Hematopoietic multipotent progenitor cell treated with erythropoietin and hydrocortisone succinate and interleukin-3 and kit ligand, for 8 days (in vitro differentiated cells): Measurements from ENCODE around the gene NTN5.
"Not testable (repeated sequence)": the region's sequence is repeated elsewhere in the genome, so short reads cannot be mapped to it uniquely, and the experiment has no call there.

Experiments
- DNase-seq: peaks from one replicate; pipeline ENCODE4 v3.0.0-alpha.2; 2015

NTN5 gene

GRCh38 chr19:48696353-48697010 lies 23.7 kb upstream of the NTN5 start:
- no peak for DNase-seq

DNA sequence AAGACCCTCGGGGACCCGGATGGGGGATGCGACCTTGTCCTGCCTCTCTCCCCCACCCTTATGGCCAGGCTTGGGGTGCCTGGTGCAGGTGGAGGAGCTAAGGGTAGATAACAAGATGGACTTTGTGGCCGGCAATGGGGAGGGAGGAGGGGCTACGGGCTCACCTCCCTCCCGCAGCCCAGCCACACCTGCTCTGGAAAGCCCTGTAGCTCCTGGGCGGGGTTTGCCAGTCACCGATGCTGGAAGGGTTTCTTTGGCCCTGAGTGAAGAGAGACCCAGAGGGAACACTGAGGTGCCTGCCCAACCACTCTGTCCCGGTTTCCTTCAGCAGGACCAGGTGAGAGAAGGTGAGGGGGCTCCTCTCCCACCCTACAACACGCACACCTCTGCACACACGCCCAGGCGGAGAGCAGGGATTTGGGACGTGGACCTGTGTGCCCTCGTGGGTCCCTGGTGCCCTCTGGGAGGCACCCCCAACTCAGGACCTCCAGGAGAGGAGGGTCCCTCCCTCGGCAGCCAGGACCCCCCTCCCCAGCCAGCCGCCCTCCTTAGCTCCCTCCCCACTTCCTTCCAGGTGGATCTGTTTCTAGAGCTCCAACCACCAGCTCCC lies 23.0 kb upstream of the NTN5 start, which contains the start of gene FUT2:
TSS of gene FUT2 (plus strand) at position 229 of the 610 bp plus-strand sequence. CDS start 6,986 bp downstream, outside the sequence.
- no peak for DNase-seq

GRCh38 chr19:48693629-48694028 lies 20.8 kb upstream of the NTN5 start:
- DNase-seq = not testable (repeated sequence)

DNA sequence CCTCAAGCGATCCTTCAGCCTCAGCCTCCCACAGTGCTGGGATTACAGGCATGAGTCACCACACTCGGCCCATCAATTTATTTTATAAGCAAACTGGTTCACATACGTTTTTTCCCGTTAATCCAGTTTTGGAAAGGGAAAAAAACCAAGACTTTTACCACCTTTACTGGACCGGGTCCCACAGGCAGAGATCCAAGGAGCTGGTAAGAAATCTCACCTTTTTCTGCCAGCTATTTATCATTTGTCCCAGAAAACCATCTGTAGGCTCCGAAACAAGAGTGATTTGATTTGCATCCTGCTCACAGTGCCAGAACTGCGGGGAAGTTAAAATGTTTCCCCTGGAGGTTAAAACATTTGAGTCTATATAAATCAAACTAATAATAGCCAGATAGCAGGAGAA lies 16.6 kb upstream of the NTN5 start:
- no peak for DNase-seq

GRCh38 chr19:48687776-48688175 lies 15.0 kb upstream of the NTN5 start:
- DNase-seq = no peak

- not testable (repeated sequence) for DNase-seq
Measured at GRCh38 chr19:48686637-48687036, 13.8 kb upstream of the NTN5 start.

- DNase-seq = no peak
Measured at GRCh38 chr19:48686088-48686487, 13.3 kb upstream of the NTN5 start.

DNA sequence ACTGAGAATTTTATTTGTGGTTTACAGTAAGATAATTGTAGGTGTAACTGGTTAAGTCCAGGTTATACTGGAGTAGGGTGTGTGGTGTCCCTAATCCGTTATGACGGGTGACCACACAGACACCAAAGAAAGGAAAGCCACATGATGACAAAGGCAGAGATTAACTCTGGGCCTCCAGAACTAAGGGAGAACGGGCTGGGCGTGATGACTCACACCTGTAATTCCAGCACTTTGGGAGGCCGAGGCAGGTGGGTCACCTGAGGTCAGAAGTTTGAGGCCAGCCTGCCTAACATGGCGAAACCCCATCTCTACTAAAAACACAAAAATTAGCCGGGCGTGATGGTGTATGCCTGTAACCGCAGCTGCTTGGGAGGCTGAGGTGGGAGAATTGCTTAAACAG lies 12.8 kb upstream of the NTN5 start:
- no peak for DNase-seq

GRCh38 chr19:48683349-48683748 lies 10.5 kb upstream of the NTN5 start:
- DNase-seq = peak; percentile 62

DNA sequence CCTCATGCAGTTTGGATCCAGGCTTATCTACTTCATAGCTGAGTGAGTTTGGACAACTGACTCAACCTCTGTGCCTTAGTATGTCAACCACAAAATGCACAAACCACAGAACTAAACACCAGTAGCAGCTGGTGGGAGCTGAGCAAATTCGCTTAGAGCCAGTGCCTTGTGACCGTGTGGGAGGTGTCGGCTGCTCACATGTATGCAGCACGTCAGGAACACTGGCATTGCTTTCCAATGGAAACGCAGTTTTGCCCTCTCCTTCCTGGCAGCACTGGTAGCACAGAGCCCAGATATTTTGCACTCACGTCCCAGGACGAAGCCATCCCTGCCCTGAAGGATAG lies 8.3 kb upstream of the NTN5 start:
- peak; percentile 88 for DNase-seq

GRCh38 chr19:48680436-48681126 lies 7.8 kb upstream of the NTN5 start:
- no peak for DNase-seq

- not testable (repeated sequence) for DNase-seq
Measured at GRCh38 chr19:48680006-48680405, 7.2 kb upstream of the NTN5 start.

- peak; percentile 75 for DNase-seq
Measured at GRCh38 chr19:48678201-48678600, 5.4 kb upstream of the NTN5 start.

GRCh38 chr19:48676887-48677286 lies 4.1 kb upstream of the NTN5 start:
- no peak for DNase-seq

DNA sequence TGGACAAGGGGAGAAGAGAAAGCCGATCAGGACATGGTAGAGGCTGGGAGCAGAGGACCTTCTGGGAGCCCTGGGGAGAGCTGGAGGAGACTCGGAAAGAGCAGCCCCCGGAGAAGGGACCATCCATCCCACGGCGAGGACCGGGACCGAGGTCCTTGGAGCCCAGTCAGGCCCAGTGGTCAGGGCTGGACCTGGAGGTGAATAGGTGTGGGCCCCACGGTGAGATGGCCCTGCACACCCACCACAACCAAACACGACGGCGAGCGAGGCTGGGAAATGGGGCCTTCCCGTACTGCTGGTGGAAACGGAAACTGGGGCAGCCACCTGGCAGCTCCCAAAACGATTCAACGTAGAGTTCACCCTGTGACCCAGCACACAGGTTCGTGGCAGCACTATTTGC lies 3.7 kb upstream of the NTN5 start:
- DNase-seq = no peak

DNA sequence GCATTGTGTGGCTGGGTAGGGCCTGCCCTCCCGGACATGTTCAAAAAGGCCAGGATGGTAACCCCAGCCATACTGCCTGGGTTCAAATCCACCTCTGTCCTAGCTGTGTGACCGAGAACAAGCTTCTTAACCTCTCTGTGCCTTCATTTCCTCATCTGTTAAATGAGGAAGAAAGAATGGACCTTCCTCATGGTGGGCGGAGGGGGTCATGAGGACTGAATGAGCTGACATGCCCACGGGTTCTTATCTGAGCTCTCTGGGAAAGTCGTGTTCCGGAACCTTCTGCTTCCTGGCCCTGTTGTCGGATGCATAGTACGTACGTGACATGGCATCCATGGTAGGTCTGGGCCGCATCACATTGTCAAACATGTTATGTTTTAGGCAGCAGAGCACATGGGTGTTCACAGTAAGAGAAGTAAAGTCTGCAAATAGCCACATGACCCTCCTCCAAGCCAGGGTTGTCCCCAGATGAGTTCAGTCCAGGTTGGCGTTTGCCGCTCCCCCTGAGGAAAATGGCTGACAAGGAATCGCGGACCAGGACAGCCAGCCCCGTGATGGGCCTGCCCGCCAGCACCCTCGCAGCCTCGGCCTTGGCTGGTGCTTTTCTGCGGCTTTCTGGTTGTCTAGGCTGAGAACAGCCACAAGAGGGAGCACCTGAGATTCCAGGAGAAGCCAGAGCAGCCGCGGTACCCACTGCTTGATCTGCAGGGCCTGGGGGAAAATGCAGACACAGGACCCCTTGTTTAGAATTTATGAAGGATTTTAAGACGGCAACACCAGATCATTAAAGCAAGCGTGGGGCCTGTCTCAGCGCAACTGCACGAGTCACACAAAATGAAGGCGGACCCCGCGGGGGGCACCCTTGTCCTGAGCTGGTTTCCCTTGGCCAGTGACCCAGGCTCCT lies 2.4 kb upstream of the NTN5 start:
- peak; percentile 88 for DNase-seq

DNA sequence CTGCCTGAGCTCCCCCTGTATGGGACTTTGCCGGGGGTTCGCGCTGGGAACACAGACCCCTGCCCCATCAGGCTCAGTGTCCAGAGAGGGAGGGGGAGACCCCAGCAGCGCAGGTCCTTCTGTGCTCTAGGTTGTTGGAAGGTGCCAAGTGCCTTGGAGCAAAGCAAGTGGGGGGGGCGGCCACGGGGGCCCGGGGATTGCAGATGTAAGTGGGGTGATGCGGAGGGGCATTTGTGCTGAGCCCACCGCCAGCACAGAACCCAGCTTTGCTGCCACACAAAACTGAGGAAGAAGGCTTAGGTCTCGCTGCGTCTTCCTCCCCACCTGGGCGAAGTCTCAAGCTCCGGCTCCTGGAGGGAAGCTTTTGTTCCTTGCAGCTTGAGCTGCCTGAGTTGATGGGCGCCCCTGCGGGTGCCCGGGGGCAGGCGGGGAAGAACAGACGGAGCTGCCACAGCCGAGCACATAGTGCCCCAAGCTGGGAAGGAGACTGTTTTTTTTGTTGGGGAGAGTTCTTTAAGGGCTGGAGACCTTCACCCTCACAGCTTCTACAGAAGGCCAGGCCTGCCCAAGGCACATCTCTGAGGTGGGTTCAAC lies 1.5 kb upstream of the NTN5 start:
- no peak for DNase-seq

GRCh38 chr19:48673436-48674100 lies 751 bp upstream of the NTN5 start:
- DNase-seq = no peak

DNA sequence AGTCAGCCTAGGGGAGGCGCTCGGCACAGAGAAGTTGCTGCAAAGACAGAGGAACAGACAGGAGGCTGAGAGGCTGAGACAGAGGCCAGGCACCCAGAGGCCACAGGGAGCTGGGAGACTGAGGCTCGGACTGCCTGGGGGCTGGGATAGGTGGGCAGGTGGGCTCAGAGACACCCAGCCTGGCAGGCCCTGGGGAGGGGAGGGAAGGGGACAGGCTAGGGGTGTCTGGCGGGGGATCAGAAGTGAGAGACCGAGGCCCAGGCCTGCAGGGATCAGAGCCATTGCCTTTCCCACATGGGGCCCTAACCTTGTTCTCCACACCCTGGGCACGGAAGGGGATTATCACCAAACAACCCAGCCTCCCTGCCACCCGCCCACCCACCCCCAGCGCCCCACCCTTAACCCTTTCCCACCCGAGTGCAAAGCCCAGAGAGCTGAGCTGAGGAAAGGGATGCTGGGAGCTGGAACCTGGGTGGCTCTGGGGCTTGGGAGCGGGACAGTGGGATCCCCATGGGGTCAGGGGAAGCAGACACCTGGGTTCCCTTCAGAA lies 1.3 kb downstream of the NTN5 start:
- no peak for DNase-seq

- DNase-seq = no peak
Measured at GRCh38 chr19:48670699-48671445, 1.9 kb downstream of the NTN5 start.
